ENCODE measurements around the gene DHRS12. TPM values are rescaled to one million over a fixed set of nuclear protein-coding genes. Genes with fewer than 3 reads are reported as not detected.
"Not testable (repeated sequence)": the region's sequence is repeated elsewhere in the genome, so short reads cannot be mapped to it uniquely, and the experiment has no call there.

DHRS12 gene
- total and polyA plus RNA-seq, 7 donors = 7.4 to 26.9 (median 15.8) TPM

GRCh38 chr13:51826606-51827005, 22.6 kb upstream of the DHRS12 start:
- DNase-seq = peak; percentile 95
- H3K4me1 ChIP-seq = peaks cover 0 to 40% (median 37%) of the 10 kb centered on the region in 4 donors
- intact Hi-C loops (cut with DNase I) = no loop called here
- 56 to 82% methylated on average over 7 of the region's 7 CpGs for WGBS, 2 donors
- H3K27ac ChIP-seq = peak overlapping the region; percentile 21 to 79 (median 68)
- H3K4me3 ChIP-seq = no peak overlapping the region
- H3K36me3 ChIP-seq = no peaks in the 10 kb centered on the region
- TF ChIP-seq CTCF (IDR thresholded peaks at IDR 0.05) (no peak), POLR2AphosphoS5 (IDR thresholded peaks at IDR 0.05) (peak; percentile 78 to 87 (median 84)), EP300 (IDR thresholded peaks at IDR 0.05) (peak in 3 of 4 donors; percentile 4 to 73 (median 73)), POLR2A (IDR thresholded peaks at IDR 0.05) (no peak)
- H3K9me3 ChIP-seq = no peaks in the 10 kb centered on the region
- no peaks in the 10 kb centered on the region for H3K27me3 ChIP-seq

DNA sequence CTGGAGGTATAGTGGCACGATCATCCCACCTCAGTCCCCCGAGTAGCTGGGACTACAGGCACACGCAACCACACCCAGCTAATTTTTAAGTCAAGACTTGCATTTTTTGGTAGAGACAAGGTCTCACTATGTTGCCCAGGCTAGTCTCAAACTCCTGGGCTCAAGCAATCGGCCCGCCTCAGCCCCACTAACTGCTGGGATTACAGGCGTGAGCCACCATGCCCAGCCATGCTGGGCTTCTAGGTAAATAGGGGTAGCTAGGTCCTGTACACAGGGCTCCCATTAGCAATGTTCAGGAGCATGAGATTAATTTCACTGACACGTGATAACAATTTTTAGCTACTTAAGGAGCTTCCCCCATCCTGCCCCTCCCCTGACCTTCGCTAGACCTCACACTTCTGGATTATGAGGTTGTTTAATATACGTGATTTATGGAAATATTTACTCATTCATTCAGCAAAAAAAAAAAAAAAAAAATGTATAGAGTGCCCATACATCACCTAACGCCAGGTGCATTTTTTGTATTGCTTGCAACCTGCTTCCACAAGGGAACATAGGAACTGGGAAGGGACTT, 21.8 kb upstream of the DHRS12 start:
- WGBS, 2 donors = 73 to 88% methylated on average over 10 of the region's 10 CpGs
- Histone ChIP-seq H3K4me1 (peaks cover 0 to 40% (median 37%) of the 10 kb centered on the region in 4 donors), H3K36me3 (no peaks in the 10 kb centered on the region), H3K27me3 (no peaks in the 10 kb centered on the region), H3K9me3 (no peaks in the 10 kb centered on the region), H3K27ac (peak overlapping the region in 3 of 4 donors; percentile 67 to 79 (median 69)), H3K4me3 (no peak overlapping the region)
- TF ChIP-seq POLR2AphosphoS5 (IDR thresholded peaks at IDR 0.05) (no peak), POLR2A (IDR thresholded peaks at IDR 0.05) (no peak), CTCF (IDR thresholded peaks at IDR 0.05) (no peak), EP300 (IDR thresholded peaks at IDR 0.05) (no peak)
- intact Hi-C loops (cut with DNase I) = no loop called here
- no peak for DNase-seq

GRCh38 chr13:51825165-51825592, 21.2 kb upstream of the DHRS12 start:
- intact Hi-C loops (cut with DNase I) = no loop called here
- DNase-seq = no peak
- H3K27ac ChIP-seq = peak overlapping the region; percentile 20 to 79 (median 68)
- no peak for TF ChIP-seq CTCF (IDR thresholded peaks at IDR 0.05)
- TF ChIP-seq POLR2A (IDR thresholded peaks at IDR 0.05) = no peak
- TF ChIP-seq EP300 (IDR thresholded peaks at IDR 0.05) = no peak
- TF ChIP-seq POLR2AphosphoS5 (IDR thresholded peaks at IDR 0.05) = no peak
- 45 to 77% methylated on average over 2 of the region's 2 CpGs for WGBS, 2 donors
- no peak overlapping the region for H3K4me3 ChIP-seq
- peaks cover 0 to 40% (median 37%) of the 10 kb centered on the region in 4 donors for H3K4me1 ChIP-seq
- no peaks in the 10 kb centered on the region for H3K9me3 ChIP-seq
- H3K36me3 ChIP-seq = no peaks in the 10 kb centered on the region
- no peaks in the 10 kb centered on the region for H3K27me3 ChIP-seq

- peaks cover 0 to 40% (median 37%) of the 10 kb centered on the region in 4 donors for H3K4me1 ChIP-seq
- H3K27me3 ChIP-seq; intact Hi-C loops (cut with DNase I); H3K36me3 ChIP-seq; H3K9me3 ChIP-seq; H3K4me3 ChIP-seq: not testable (repeated sequence)
- DNase-seq = peak; percentile 26
- H3K27ac ChIP-seq = peak overlapping the region in 3 of 4 donors; percentile 20 to 79 (median 67)
- 73 to 82% methylated on average over 11 of the region's 11 CpGs for WGBS, 2 donors
These were observed 20.7 kb upstream of the DHRS12 start for GRCh38 chr13:51824712-51825111.

GRCh38 chr13:51823863-51824262, 19.9 kb upstream of the DHRS12 start:
- intact Hi-C loops (cut with DNase I) = no loop called here
- H3K27ac ChIP-seq = no peak overlapping the region
- 66 to 84% methylated on average over 2 of the region's 2 CpGs for WGBS, 2 donors
- no peaks in the 10 kb centered on the region for H3K27me3 ChIP-seq
- DNase-seq = no peak
- no peak for TF ChIP-seq EP300 (IDR thresholded peaks at IDR 0.05)
- no peak for TF ChIP-seq POLR2AphosphoS5 (IDR thresholded peaks at IDR 0.05)
- no peak for TF ChIP-seq CTCF (IDR thresholded peaks at IDR 0.05)
- no peak for TF ChIP-seq POLR2A (IDR thresholded peaks at IDR 0.05)
- no peaks in the 10 kb centered on the region for H3K36me3 ChIP-seq
- peaks cover 0 to 48% (median 41%) of the 10 kb centered on the region in 4 donors for H3K4me1 ChIP-seq
- H3K9me3 ChIP-seq = no peaks in the 10 kb centered on the region
- H3K4me3 ChIP-seq = no peak overlapping the region
